Kasumi-1 (cell line): ENCODE data around the gene SNURF.
"Not testable (repeated sequence)": the region's sequence is repeated elsewhere in the genome, so short reads cannot be mapped to it uniquely, and the experiment has no call there.

Source experiments
- DNase-seq, 2 experiments: peaks; one replicate each; lab custom pipeline; 2025; lab: John Stamatoyannopoulos, UW

The SNURF gene

GRCh38 chr15:24954783-24955530, at the start of gene SNURF, which contains the start of gene SNRPN:
Gene SNURF (plus strand): TSS chr15:24954987. CDS start chr15:24955049, 62 bp downstream.
Gene SNRPN (plus strand): TSS chr15:24954987. CDS start chr15:24974454, 19,467 bp downstream.
- DNase-seq: no peak

- no peak for DNase-seq
Observed at GRCh38 chr15:24916305-24917009, 38.3 kb upstream of the SNURF start.

- DNase-seq: no peak
Observed at GRCh38 chr15:24917431-24917830, 37.4 kb upstream of the SNURF start.

- DNase-seq: no peak
Observed at GRCh38 chr15:24919446-24919845, 35.3 kb upstream of the SNURF start.

- not testable (repeated sequence) for DNase-seq
Observed at GRCh38 chr15:24922781-24923180, 32.0 kb upstream of the SNURF start.

GRCh38 chr15:24924153-24924552, 30.6 kb upstream of the SNURF start:
- no peak for DNase-seq

- DNase-seq: no peak
Observed at GRCh38 chr15:24924621-24925020, 30.2 kb upstream of the SNURF start.

- not testable (repeated sequence) for DNase-seq
Observed at GRCh38 chr15:24931874-24932732, 22.7 kb upstream of the SNURF start.

GRCh38 chr15:24933716-24934115, 21.1 kb upstream of the SNURF start:
- no peak for DNase-seq

- DNase-seq: not testable (repeated sequence)
Observed at GRCh38 chr15:24938224-24938623, 16.6 kb upstream of the SNURF start.

GRCh38 chr15:24940236-24940635, 14.6 kb upstream of the SNURF start:
- no peak for DNase-seq

- no peak for DNase-seq
Observed at GRCh38 chr15:24943361-24943760, 11.4 kb upstream of the SNURF start.

GRCh38 chr15:24944954-24945353, 9.8 kb upstream of the SNURF start:
- DNase-seq: no peak

- DNase-seq: no peak
Observed at GRCh38 chr15:24945711-24946110, 9.1 kb upstream of the SNURF start.

- DNase-seq: no peak
Observed at GRCh38 chr15:24948495-24948894, 6.3 kb upstream of the SNURF start.

- DNase-seq: no peak
Observed at GRCh38 chr15:24955531-24955921, 739 bp downstream of the SNURF start.

- DNase-seq: no peak
Observed at GRCh38 chr15:24956111-24956838, 1.5 kb downstream of the SNURF start.

GRCh38 chr15:24957691-24958090, 2.9 kb downstream of the SNURF start:
- DNase-seq: no peak

- DNase-seq: no peak
Observed at GRCh38 chr15:24961967-24962366, 7.2 kb downstream of the SNURF start.

- DNase-seq: no peak
Observed at GRCh38 chr15:24962880-24963279, 8.1 kb downstream of the SNURF start.

GRCh38 chr15:24966364-24967103, 11.7 kb downstream of the SNURF start:
- DNase-seq: no peak
